KMS-11 (cell line): ENCODE data around the gene SIRPG.
"Not testable (repeated sequence)": the region's sequence is repeated elsewhere in the genome, so short reads cannot be mapped to it uniquely, and the experiment has no call there.

ENCODE experiments used
- H2AFZ ChIP-seq: fragments of 200-600 bp; sonication (generic); 2 replicates; pipeline ENCODE4 v1.6.1; 2016; ENCODE audit warnings: antibody characterized with exemption, mixed run types, low read depth
- H3K27ac ChIP-seq: fragments of 200-600 bp; sonication (generic); 2 replicates; pipeline ENCODE4 v1.6.1; 2016; ENCODE audit warnings: mild to moderate bottlenecking, mixed run types
- H3K27me3 ChIP-seq: fragments of 200-600 bp; sonication (generic); 2 replicates; pipeline ENCODE4 v1.6.1; 2017; ENCODE audit warnings: mild to moderate bottlenecking, low read depth, mixed run types, moderate library complexity; ENCODE audit not compliant: insufficient read depth
- H3K36me3 ChIP-seq: fragments of 200-600 bp; sonication (generic); 2 replicates; pipeline ENCODE4 v1.6.1; 2017; ENCODE audit warnings: mild to moderate bottlenecking, mixed run types; ENCODE audit not compliant: insufficient read depth
- H3K4me1 ChIP-seq: fragments of 200-600 bp; sonication (generic); 2 replicates; pipeline ENCODE4 v1.6.1; 2016; ENCODE audit warnings: mild to moderate bottlenecking, low read depth, mixed run types; ENCODE audit not compliant: poor library complexity, severe bottlenecking
- H3K4me2 ChIP-seq: fragments of 200-600 bp; sonication (generic); 2 replicates; pipeline ENCODE4 v1.7.0; 2016; ENCODE audit warnings: mild to moderate bottlenecking, mixed run types
- H3K4me3 ChIP-seq: fragments of 200-600 bp; sonication (generic); IDR thresholded peaks from 2 replicates; pipeline ENCODE4 v1.6.1; 2017; ENCODE audit warnings: low read depth, low read length, mixed read lengths; ENCODE audit not compliant: insufficient read depth
- H3K79me2 ChIP-seq: fragments of 200-600 bp; sonication (generic); 2 replicates; pipeline ENCODE4 v1.6.1; 2016; ENCODE audit warnings: low read depth, mixed run types; ENCODE audit not compliant: insufficient read depth
- H3K9ac ChIP-seq: fragments of 200-600 bp; sonication (generic); 2 replicates; pipeline ENCODE4 v1.6.1; 2016; ENCODE audit warnings: mild to moderate bottlenecking, mixed run types
- H4K20me1 ChIP-seq: fragments of 200-600 bp; sonication (generic); 2 replicates; pipeline ENCODE4 v1.6.1; 2016; ENCODE audit warnings: mild to moderate bottlenecking, mixed run types; ENCODE audit not compliant: insufficient read depth
- CTCF ChIP-seq: fragments of 200-600 bp; sonication (generic); conservative IDR thresholded peaks from 2 replicates; pipeline ENCODE4 v1.6.1; 2017; ENCODE audit warnings: low read depth, mild to moderate bottlenecking, antibody characterized with exemption, low read length, moderate library complexity, mixed read lengths

SIRPG gene

GRCh38 chr20:1657556-1658334 is at the start of gene SIRPG:
Gene SIRPG, minus strand, starts transcription at chr20:1657779. Its CDS starts 65 bp downstream, at chr20:1657714.
- no peak for TF ChIP-seq CTCF
- no peak within 1 kb of the TSS for H3K4me3 ChIP-seq

GRCh38 chr20:1706887-1707286 is 49.3 kb upstream of the SIRPG start:
- H3K27me3 ChIP-seq, H3K4me2 ChIP-seq: not testable (repeated sequence)

More at GRCh38 chr20:1657556-1658334, at the start of gene SIRPG:
- Histone ChIP-seq H3K27me3 (no peaks in the 10 kb centered on the region), H3K79me2 (no peaks in the 10 kb centered on the region), H2AFZ (no peak within 1 kb of the TSS), H3K36me3 (no peaks in the 10 kb centered on the region), H3K4me2 (no peak within 1 kb of the TSS), H3K27ac (no peak within 1 kb of the TSS), H4K20me1 (no peaks in the 10 kb centered on the region), H3K4me1 (no peaks in the 10 kb centered on the region), H3K9ac (no peak within 1 kb of the TSS)

GRCh38 chr20:1706079-1706478 is 48.5 kb upstream of the SIRPG start:
- TF ChIP-seq CTCF = no peak
- H3K4me3 ChIP-seq = no peak overlapping the region
- no peaks in the 10 kb centered on the region for H3K27me3 ChIP-seq
- no peaks in the 10 kb centered on the region for H4K20me1 ChIP-seq
- H3K27ac ChIP-seq = no peak overlapping the region
- H3K4me1 ChIP-seq = no peaks in the 10 kb centered on the region
- no peak overlapping the region for H3K9ac ChIP-seq
- H3K36me3 ChIP-seq = no peaks in the 10 kb centered on the region
- no peaks in the 10 kb centered on the region for H3K79me2 ChIP-seq
- H3K4me2 ChIP-seq = no peak overlapping the region
- H2AFZ ChIP-seq = no peak overlapping the region

More at GRCh38 chr20:1706887-1707286, 49.3 kb upstream of the SIRPG start:
- not testable (repeated sequence) for H3K27ac ChIP-seq, H3K9ac ChIP-seq, H3K79me2 ChIP-seq, H2AFZ ChIP-seq, H3K4me1 ChIP-seq, H3K36me3 ChIP-seq, H3K4me3 ChIP-seq, H4K20me1 ChIP-seq

- no peaks in the 10 kb centered on the region for H3K79me2 ChIP-seq
- no peaks in the 10 kb centered on the region for H3K27me3 ChIP-seq
- no peak overlapping the region for H3K4me3 ChIP-seq
- no peak overlapping the region for H3K4me2 ChIP-seq
- TF ChIP-seq CTCF = no peak
- H3K36me3 ChIP-seq = no peaks in the 10 kb centered on the region
- no peak overlapping the region for H3K9ac ChIP-seq
- H3K4me1 ChIP-seq = no peaks in the 10 kb centered on the region
- no peak overlapping the region for H3K27ac ChIP-seq
- H4K20me1 ChIP-seq = no peaks in the 10 kb centered on the region
- no peak overlapping the region for H2AFZ ChIP-seq
Measured at GRCh38 chr20:1702855-1703254, 45.3 kb upstream of the SIRPG start.

GRCh38 chr20:1702328-1702727 is 44.7 kb upstream of the SIRPG start:
- no peaks in the 10 kb centered on the region for H4K20me1 ChIP-seq
- H3K4me1 ChIP-seq = no peaks in the 10 kb centered on the region

More at GRCh38 chr20:1702328-1702727, 44.7 kb upstream of the SIRPG start:
- Histone ChIP-seq H3K79me2 (no peaks in the 10 kb centered on the region), H3K36me3 (no peaks in the 10 kb centered on the region), H3K4me3 (no peak overlapping the region), H3K27ac (no peak overlapping the region), H3K27me3 (no peaks in the 10 kb centered on the region), H3K4me2 (no peak overlapping the region), H3K9ac (no peak overlapping the region), H2AFZ (no peak overlapping the region)
- no peak for TF ChIP-seq CTCF
